ENCODE measurements around the gene KCNT2. TPM values are rescaled to one million over a fixed set of nuclear protein-coding genes. Genes with fewer than 3 reads are reported as not detected.

KCNT2 gene
- total RNA-seq, 5 donors from 2014 or later (not counting 1 experiment from before 2014, with no cell fraction given), result 0.07 TPM; not detected in 4

DNA sequence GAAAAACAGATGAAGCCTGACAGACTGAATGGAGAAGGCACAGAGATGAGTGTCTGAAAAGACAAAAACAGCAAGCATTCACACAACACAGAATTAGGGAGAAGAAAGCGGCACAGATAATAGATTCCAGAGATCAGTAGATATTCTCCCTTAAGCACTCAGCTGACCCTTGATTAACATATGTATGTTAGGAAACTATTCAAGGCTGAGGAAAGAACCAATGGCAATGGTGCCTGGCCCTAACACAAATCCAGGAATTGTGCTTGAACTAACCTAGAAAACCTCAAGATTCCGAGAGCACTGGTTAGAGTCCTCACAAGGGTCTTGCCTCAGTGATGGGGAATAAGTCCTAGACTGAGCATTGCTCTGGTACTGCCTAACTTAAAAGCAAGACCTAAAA, 30.9 kb downstream of the KCNT2 start:
- peaks cover 0 to 3% (median 2%) of the 10 kb centered on the region in 3 donors for H3K9me3 Mint-ChIP-seq
- ChIA-PET POLR2A (no interaction called here), CTCF (no interaction called here)
- ATAC-seq (replicated peaks in 1 of 4) (no peak), DNase-seq (no peak)
- H3K4me1 ChIP-seq (ENCODE audit: control insufficient read depth in 1 of 2, extremely low read depth in 1 of 2, insufficient read depth in 2 of 2, low read length in 2 of 2), result no peaks in the 10 kb centered on the region
- H3K27ac ChIP-seq (ENCODE audit: low read length), result no peak overlapping the region
- no peaks in the 10 kb centered on the region for H3K4me1 Mint-ChIP-seq
- no peaks in the 10 kb centered on the region for H3K27me3 ChIP-seq (replicated peaks in 1 of 2; ENCODE audit: control insufficient read depth in 2 of 2, extremely low read depth in 1 of 2, insufficient read depth in 2 of 2, low read length in 1 of 2)
- no peaks in the 10 kb centered on the region for H3K27me3 Mint-ChIP-seq
- H3K4me3 Mint-ChIP-seq, result no peak overlapping the region
- H3K27ac Mint-ChIP-seq, result no peak overlapping the region
- 38% methylated on average over 1 of the region's 2 CpGs for WGBS (ENCODE audit: insufficient coverage)
- no peaks in the 10 kb centered on the region for H3K36me3 ChIP-seq (ENCODE audit: control insufficient read depth in 2 of 2, extremely low read depth in 1 of 2, insufficient read depth in 1 of 2, low read length in 1 of 2)
- no peaks in the 10 kb centered on the region for H3K9me3 ChIP-seq
- no peaks in the 10 kb centered on the region for H3K36me3 Mint-ChIP-seq
- H3K4me3 ChIP-seq (ENCODE audit: control insufficient read depth in 1 of 2, extremely low read depth in 1 of 2, low read length in 1 of 2), result no peak overlapping the region

DNA sequence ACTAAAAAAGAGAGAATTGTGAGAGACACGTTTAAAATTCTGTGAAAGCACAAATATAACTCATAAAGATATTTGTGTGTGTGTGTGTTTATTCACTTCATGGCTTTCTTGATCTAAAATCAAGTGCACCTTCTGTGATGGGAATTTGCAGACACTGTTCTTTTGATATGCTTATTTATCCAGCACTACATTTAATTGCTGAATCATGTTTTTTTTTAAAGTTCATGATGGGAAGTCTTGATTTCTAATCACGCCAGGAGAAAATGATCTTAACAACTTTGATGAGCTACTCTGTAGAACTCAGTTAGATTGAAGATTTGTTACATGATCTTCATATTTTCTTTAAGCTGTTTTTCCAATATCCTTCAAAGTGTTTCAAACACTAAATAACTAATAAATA, 35.0 kb downstream of the KCNT2 start:
- DNase-seq (no peak), ATAC-seq (replicated peaks in 1 of 4) (no peak)
- no peaks in the 10 kb centered on the region for H3K27me3 ChIP-seq (replicated peaks in 1 of 2; ENCODE audit: control insufficient read depth in 2 of 2, extremely low read depth in 1 of 2, insufficient read depth in 2 of 2, low read length in 1 of 2)
- no peaks in the 10 kb centered on the region for H3K9me3 ChIP-seq
- Mint-ChIP-seq H3K27ac (no peak overlapping the region), H3K36me3 (no peaks in the 10 kb centered on the region), H3K27me3 (no peaks in the 10 kb centered on the region), H3K9me3 (peaks cover 0 to 2% (median 0%) of the 10 kb centered on the region in 3 donors), H3K4me3 (no peak overlapping the region), H3K4me1 (no peaks in the 10 kb centered on the region)
- no peak overlapping the region for H3K4me3 ChIP-seq (ENCODE audit: control insufficient read depth in 1 of 2, extremely low read depth in 1 of 2, low read length in 1 of 2)
- no peaks in the 10 kb centered on the region for H3K36me3 ChIP-seq (ENCODE audit: control insufficient read depth in 2 of 2, extremely low read depth in 1 of 2, insufficient read depth in 1 of 2, low read length in 1 of 2)
- ChIA-PET POLR2A (no interaction called here), CTCF (interaction anchor here in 1 of 2 donors (0.5 kb wide), 1 partner anchor 1466 kb away, joined by 3 read pairs; no protein-coding TSS in a partner anchor)
- no CpG with 5 or more reads among the region's 2 CpGs for WGBS (ENCODE audit: insufficient coverage)
- H3K4me1 ChIP-seq (ENCODE audit: control insufficient read depth in 1 of 2, extremely low read depth in 1 of 2, insufficient read depth in 2 of 2, low read length in 2 of 2), result no peaks in the 10 kb centered on the region
- H3K27ac ChIP-seq (ENCODE audit: low read length), result no peak overlapping the region

DNA sequence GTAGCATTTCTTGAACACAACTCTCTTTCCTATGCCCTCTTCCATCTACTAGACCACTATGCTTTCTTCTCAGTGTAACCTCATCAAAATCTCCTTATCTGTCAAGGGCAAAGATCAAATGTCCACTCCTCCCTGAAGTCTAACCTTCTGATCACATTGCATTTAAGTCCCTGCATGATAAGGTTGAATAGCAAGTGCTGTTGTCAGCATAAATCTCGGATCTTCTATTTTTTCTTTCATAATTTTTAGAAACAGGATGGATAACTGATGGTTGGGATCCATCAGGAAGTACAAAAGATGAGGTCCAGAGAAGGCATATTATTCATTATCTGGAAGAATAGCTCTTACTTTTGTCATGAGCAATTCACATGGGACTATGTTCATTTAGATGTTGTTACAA, 41.0 kb downstream of the KCNT2 start:
- Mint-ChIP-seq H3K36me3 (no peaks in the 10 kb centered on the region), H3K4me3 (no peak overlapping the region), H3K27ac (no peak overlapping the region), H3K4me1 (no peaks in the 10 kb centered on the region), H3K9me3 (peaks cover 3 to 16% (median 8%) of the 10 kb centered on the region in 3 donors), H3K27me3 (no peaks in the 10 kb centered on the region)
- ChIA-PET CTCF (no interaction called here), POLR2A (no interaction called here)
- ATAC-seq (replicated peaks in 1 of 4) (no peak), DNase-seq (no peak)
- Histone ChIP-seq H3K4me3 (ENCODE audit: control insufficient read depth in 1 of 2, extremely low read depth in 1 of 2, low read length in 1 of 2) (no peak overlapping the region), H3K27me3 (replicated peaks in 1 of 2; ENCODE audit: control insufficient read depth in 2 of 2, extremely low read depth in 1 of 2, insufficient read depth in 2 of 2, low read length in 1 of 2) (no peaks in the 10 kb centered on the region), H3K27ac (ENCODE audit: low read length) (no peak overlapping the region), H3K36me3 (ENCODE audit: control insufficient read depth in 2 of 2, extremely low read depth in 1 of 2, insufficient read depth in 1 of 2, low read length in 1 of 2) (no peaks in the 10 kb centered on the region), H3K9me3 (no peaks in the 10 kb centered on the region), H3K4me1 (ENCODE audit: control insufficient read depth in 1 of 2, extremely low read depth in 1 of 2, insufficient read depth in 2 of 2, low read length in 2 of 2) (no peaks in the 10 kb centered on the region)
- WGBS (ENCODE audit: insufficient coverage), result no CpG with 5 or more reads among the region's 1 CpG

DNA sequence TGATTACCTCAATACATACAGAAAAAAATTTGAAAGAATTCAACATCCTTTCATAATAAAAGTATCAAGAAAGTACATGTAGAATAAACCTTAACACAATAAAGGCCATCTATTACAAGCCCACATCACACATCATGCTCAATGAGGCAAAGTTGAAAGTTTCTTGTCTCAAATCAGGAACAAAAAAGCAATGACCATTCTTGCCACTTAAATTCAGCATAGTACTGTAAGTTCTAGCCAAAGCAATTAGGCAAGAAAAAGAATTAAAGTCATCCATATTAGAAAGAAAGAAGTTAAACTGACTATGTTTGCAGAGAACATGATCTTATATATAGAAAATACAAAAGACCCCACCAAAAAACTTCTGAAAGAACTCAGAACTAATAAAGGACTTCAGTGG, 44.5 kb downstream of the KCNT2 start:
- peaks cover 3 to 19% (median 9%) of the 10 kb centered on the region in 3 donors for H3K9me3 Mint-ChIP-seq
- H3K4me1 Mint-ChIP-seq, result no peaks in the 10 kb centered on the region
- no peak overlapping the region for H3K27ac Mint-ChIP-seq
- ATAC-seq (replicated peaks in 1 of 4) (no peak), DNase-seq (no peak)
- Histone ChIP-seq H3K4me1 (ENCODE audit: control insufficient read depth in 1 of 2, extremely low read depth in 1 of 2, insufficient read depth in 2 of 2, low read length in 2 of 2) (no peaks in the 10 kb centered on the region), H3K4me3 (ENCODE audit: control insufficient read depth in 1 of 2, extremely low read depth in 1 of 2, low read length in 1 of 2) (no peak overlapping the region), H3K9me3 (no peaks in the 10 kb centered on the region), H3K27me3 (replicated peaks in 1 of 2; ENCODE audit: control insufficient read depth in 2 of 2, extremely low read depth in 1 of 2, insufficient read depth in 2 of 2, low read length in 1 of 2) (no peaks in the 10 kb centered on the region), H3K27ac (ENCODE audit: low read length) (no peak overlapping the region), H3K36me3 (ENCODE audit: control insufficient read depth in 2 of 2, extremely low read depth in 1 of 2, insufficient read depth in 1 of 2, low read length in 1 of 2) (no peaks in the 10 kb centered on the region)
- no peaks in the 10 kb centered on the region for H3K27me3 Mint-ChIP-seq
- no peak overlapping the region for H3K4me3 Mint-ChIP-seq
- ChIA-PET POLR2A (no interaction called here), CTCF (no interaction called here)
- no peaks in the 10 kb centered on the region for H3K36me3 Mint-ChIP-seq

DNA sequence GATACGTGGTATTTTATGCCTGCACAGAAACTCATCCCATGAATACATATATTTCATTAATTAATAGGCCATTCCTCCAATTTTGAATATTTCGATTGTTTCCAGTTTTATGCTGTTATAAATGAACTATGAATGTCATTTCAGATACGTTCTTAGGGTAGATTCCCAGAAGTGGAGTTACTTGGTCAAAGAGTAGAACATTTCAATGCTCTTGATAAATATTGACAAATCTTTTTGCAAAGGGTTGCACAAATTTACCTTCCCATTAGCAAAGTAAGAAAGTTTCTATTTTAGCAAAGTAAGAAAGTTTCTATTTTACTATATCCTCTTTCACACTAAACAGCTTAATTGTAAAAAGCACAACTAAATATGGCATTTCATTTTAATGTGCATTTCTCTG, 48.9 kb downstream of the KCNT2 start:
- H3K27me3 Mint-ChIP-seq, result no peaks in the 10 kb centered on the region
- ChIA-PET POLR2A (no interaction called here), CTCF (no interaction called here)
- no peak overlapping the region for H3K27ac ChIP-seq (ENCODE audit: low read length)
- H3K4me1 ChIP-seq (ENCODE audit: control insufficient read depth in 1 of 2, extremely low read depth in 1 of 2, insufficient read depth in 2 of 2, low read length in 2 of 2), result no peaks in the 10 kb centered on the region
- no peaks in the 10 kb centered on the region for H3K36me3 ChIP-seq (ENCODE audit: control insufficient read depth in 2 of 2, extremely low read depth in 1 of 2, insufficient read depth in 1 of 2, low read length in 1 of 2)
- no peak for ATAC-seq (replicated peaks in 1 of 4)
- no peaks in the 10 kb centered on the region for H3K36me3 Mint-ChIP-seq
- no peaks in the 10 kb centered on the region for H3K27me3 ChIP-seq (replicated peaks in 1 of 2; ENCODE audit: control insufficient read depth in 2 of 2, extremely low read depth in 1 of 2, insufficient read depth in 2 of 2, low read length in 1 of 2)
- H3K4me3 Mint-ChIP-seq, result no peak overlapping the region
- H3K27ac Mint-ChIP-seq, result no peak overlapping the region
- H3K9me3 Mint-ChIP-seq, result peaks cover 6 to 22% (median 7%) of the 10 kb centered on the region in 3 donors
- no CpG with 5 or more reads among the region's 3 CpGs for WGBS (ENCODE audit: insufficient coverage)
- H3K4me1 Mint-ChIP-seq, result no peaks in the 10 kb centered on the region
- no peaks in the 10 kb centered on the region for H3K9me3 ChIP-seq
- H3K4me3 ChIP-seq (ENCODE audit: control insufficient read depth in 1 of 2, extremely low read depth in 1 of 2, low read length in 1 of 2), result no peak overlapping the region
- no peak for DNase-seq

DNA sequence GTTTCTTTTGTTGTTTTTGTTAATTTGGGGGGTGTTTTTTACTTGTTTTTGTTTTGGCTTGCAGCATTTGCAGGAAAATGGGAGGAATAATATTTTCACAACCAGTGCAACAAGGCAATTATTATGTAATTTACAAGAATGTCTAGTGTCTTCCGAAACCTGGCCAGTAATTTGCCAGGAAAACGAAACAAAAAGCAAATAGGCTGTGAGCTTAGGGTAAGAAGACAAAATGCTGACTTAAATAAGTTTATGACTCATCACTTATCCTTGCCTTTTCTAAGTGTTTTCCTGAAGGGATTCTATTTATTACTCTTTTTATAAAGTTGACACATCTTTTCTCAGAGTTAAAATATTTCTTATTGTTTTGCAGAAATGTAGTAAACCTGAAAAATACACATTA, 49.8 kb downstream of the KCNT2 start:
- no peak overlapping the region for H3K4me3 Mint-ChIP-seq
- no peak overlapping the region for H3K4me3 ChIP-seq (ENCODE audit: control insufficient read depth in 1 of 2, extremely low read depth in 1 of 2, low read length in 1 of 2)
- ATAC-seq (replicated peaks in 1 of 4), result no peak
- H3K27me3 Mint-ChIP-seq, result no peaks in the 10 kb centered on the region
- WGBS (ENCODE audit: insufficient coverage), result no CpG with 5 or more reads among the region's 2 CpGs
- no peaks in the 10 kb centered on the region for H3K4me1 Mint-ChIP-seq
- peaks cover 4 to 20% (median 5%) of the 10 kb centered on the region in 3 donors for H3K9me3 Mint-ChIP-seq
- ChIA-PET CTCF (interaction anchor here in 1 of 2 donors (0.7 kb wide), 1 partner anchor 555 kb away, joined by 3 read pairs; no protein-coding TSS in a partner anchor), POLR2A (interaction anchor here in 1 of 2 donors (0.6 kb wide), 1 partner anchor 16 kb away, joined by 3 read pairs; no protein-coding TSS in a partner anchor)
- H3K27ac ChIP-seq (ENCODE audit: low read length), result no peak overlapping the region
- no peaks in the 10 kb centered on the region for H3K36me3 Mint-ChIP-seq
- no peak overlapping the region for H3K27ac Mint-ChIP-seq
- no peaks in the 10 kb centered on the region for H3K4me1 ChIP-seq (ENCODE audit: control insufficient read depth in 1 of 2, extremely low read depth in 1 of 2, insufficient read depth in 2 of 2, low read length in 2 of 2)
- H3K36me3 ChIP-seq (ENCODE audit: control insufficient read depth in 2 of 2, extremely low read depth in 1 of 2, insufficient read depth in 1 of 2, low read length in 1 of 2), result no peaks in the 10 kb centered on the region
- H3K9me3 ChIP-seq, result no peaks in the 10 kb centered on the region
- DNase-seq, result no peak
- H3K27me3 ChIP-seq (replicated peaks in 1 of 2; ENCODE audit: control insufficient read depth in 2 of 2, extremely low read depth in 1 of 2, insufficient read depth in 2 of 2, low read length in 1 of 2), result no peaks in the 10 kb centered on the region

DNA sequence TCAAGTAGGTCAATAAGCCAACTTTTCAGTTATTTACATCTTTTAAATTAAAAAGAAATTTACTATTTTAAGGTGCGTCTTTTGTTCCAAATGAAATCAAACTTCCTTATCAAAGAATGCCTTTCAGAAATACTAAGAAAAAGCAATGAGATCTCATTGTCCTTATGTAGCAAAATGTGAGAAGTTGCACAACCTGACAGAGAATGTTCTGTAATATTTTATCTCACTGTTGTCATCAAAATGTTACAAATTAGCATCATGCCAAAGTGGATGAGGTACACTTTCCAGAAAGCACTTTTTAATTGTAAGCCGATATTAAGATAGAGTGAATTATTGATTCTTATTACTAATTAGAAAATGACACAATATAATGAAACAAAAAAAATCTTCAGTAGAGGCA, 50.4 kb downstream of the KCNT2 start:
- ChIA-PET CTCF (no interaction called here), POLR2A (interaction anchor here in 1 of 2 donors (0.6 kb wide), 1 partner anchor 15 kb away, joined by 3 read pairs; no protein-coding TSS in a partner anchor)
- Histone ChIP-seq H3K27me3 (replicated peaks in 1 of 2; ENCODE audit: control insufficient read depth in 2 of 2, extremely low read depth in 1 of 2, insufficient read depth in 2 of 2, low read length in 1 of 2) (no peaks in the 10 kb centered on the region), H3K36me3 (ENCODE audit: control insufficient read depth in 2 of 2, extremely low read depth in 1 of 2, insufficient read depth in 1 of 2, low read length in 1 of 2) (no peaks in the 10 kb centered on the region), H3K27ac (ENCODE audit: low read length) (no peak overlapping the region), H3K9me3 (no peaks in the 10 kb centered on the region), H3K4me3 (ENCODE audit: control insufficient read depth in 1 of 2, extremely low read depth in 1 of 2, low read length in 1 of 2) (no peak overlapping the region), H3K4me1 (ENCODE audit: control insufficient read depth in 1 of 2, extremely low read depth in 1 of 2, insufficient read depth in 2 of 2, low read length in 2 of 2) (no peaks in the 10 kb centered on the region)
- peaks cover 3 to 20% (median 4%) of the 10 kb centered on the region in 3 donors for H3K9me3 Mint-ChIP-seq
- H3K4me3 Mint-ChIP-seq, result no peak overlapping the region
- no peaks in the 10 kb centered on the region for H3K4me1 Mint-ChIP-seq
- DNase-seq (no peak), ATAC-seq (replicated peaks in 1 of 4) (no peak)
- WGBS (ENCODE audit: insufficient coverage), result no CpG with 5 or more reads among the region's 2 CpGs
- H3K27me3 Mint-ChIP-seq, result no peaks in the 10 kb centered on the region
- H3K36me3 Mint-ChIP-seq, result no peaks in the 10 kb centered on the region
- H3K27ac Mint-ChIP-seq, result no peak overlapping the region

All from T-cell (primary cell).